Measurements from ENCODE around the gene DAAM1. TPM values are rescaled to one million over a fixed set of nuclear protein-coding genes. Genes with fewer than 3 reads are reported as not detected.

DAAM1 gene
- polyA plus RNA-seq, 1 experiment, result 4.7 TPM

- DNase-seq (ENCODE audit: low read depth), result no peak
- ChIA-PET POLR2A (no interaction called here), CTCF (no interaction called here)
These were observed 25.2 kb downstream of the DAAM1 start for GRCh38 chr14:59213368-59214315.

GRCh38 chr14:59214702-59215302, 26.3 kb downstream of the DAAM1 start:
- POLR2A ChIA-PET, result no interaction called here
- CTCF ChIA-PET, result interaction anchor here (0.9 to 1.0 kb wide), 2 partner anchors 10 to 127 kb away, joined by 3 read pairs; no protein-coding TSS in a partner anchor

More at GRCh38 chr14:59213368-59214315, 25.2 kb downstream of the DAAM1 start:
- no peaks in the 10 kb centered on the region for H3K27me3 ChIP-seq (ENCODE audit: control insufficient read depth, insufficient read depth, low read length)
- H3K36me3 ChIP-seq (ENCODE audit: control insufficient read depth, insufficient read depth, low read length), result no peaks in the 10 kb centered on the region
- TF ChIP-seq, protein P1, sequence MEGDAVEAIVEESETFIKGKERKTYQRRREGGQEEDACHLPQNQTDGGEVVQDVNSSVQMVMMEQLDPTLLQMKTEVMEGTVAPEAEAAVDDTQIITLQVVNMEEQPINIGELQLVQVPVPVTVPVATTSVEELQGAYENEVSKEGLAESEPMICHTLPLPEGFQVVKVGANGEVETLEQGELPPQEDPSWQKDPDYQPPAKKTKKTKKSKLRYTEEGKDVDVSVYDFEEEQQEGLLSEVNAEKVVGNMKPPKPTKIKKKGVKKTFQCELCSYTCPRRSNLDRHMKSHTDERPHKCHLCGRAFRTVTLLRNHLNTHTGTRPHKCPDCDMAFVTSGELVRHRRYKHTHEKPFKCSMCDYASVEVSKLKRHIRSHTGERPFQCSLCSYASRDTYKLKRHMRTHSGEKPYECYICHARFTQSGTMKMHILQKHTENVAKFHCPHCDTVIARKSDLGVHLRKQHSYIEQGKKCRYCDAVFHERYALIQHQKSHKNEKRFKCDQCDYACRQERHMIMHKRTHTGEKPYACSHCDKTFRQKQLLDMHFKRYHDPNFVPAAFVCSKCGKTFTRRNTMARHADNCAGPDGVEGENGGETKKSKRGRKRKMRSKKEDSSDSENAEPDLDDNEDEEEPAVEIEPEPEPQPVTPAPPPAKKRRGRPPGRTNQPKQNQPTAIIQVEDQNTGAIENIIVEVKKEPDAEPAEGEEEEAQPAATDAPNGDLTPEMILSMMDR (IDR thresholded peaks at IDR 0.05; ENCODE audit: insufficient read depth, low read depth, low read length), result no peak
- H3K4me3 ChIP-seq (ENCODE audit: low read depth, low read length), result no peak overlapping the region

GRCh38 chr14:59215322-59215721, 26.9 kb downstream of the DAAM1 start:
- peak; percentile 24 for DNase-seq (ENCODE audit: low read depth)
- TF ChIP-seq, protein P1 (IDR thresholded peaks at IDR 0.05; ENCODE audit: insufficient read depth, low read depth, low read length), result no peak
- CTCF ChIA-PET, result interaction anchor here (0.9 to 1.0 kb wide), 2 partner anchors 10 to 127 kb away, joined by 3 read pairs; no protein-coding TSS in a partner anchor
- no peaks in the 10 kb centered on the region for H3K27me3 ChIP-seq (ENCODE audit: control insufficient read depth, insufficient read depth, low read length)
- no peak overlapping the region for H3K4me3 ChIP-seq (ENCODE audit: low read depth, low read length)
- POLR2A ChIA-PET, result no interaction called here
- no peaks in the 10 kb centered on the region for H3K36me3 ChIP-seq (ENCODE audit: control insufficient read depth, insufficient read depth, low read length)

More at GRCh38 chr14:59214702-59215302, 26.3 kb downstream of the DAAM1 start:
- TF ChIP-seq, protein P1 (IDR thresholded peaks at IDR 0.05; ENCODE audit: insufficient read depth, low read depth, low read length), result no peak
- no peaks in the 10 kb centered on the region for H3K36me3 ChIP-seq (ENCODE audit: control insufficient read depth, insufficient read depth, low read length)
- DNase-seq (ENCODE audit: low read depth), result no peak
- no peaks in the 10 kb centered on the region for H3K27me3 ChIP-seq (ENCODE audit: control insufficient read depth, insufficient read depth, low read length)
- H3K4me3 ChIP-seq (ENCODE audit: low read depth, low read length), result no peak overlapping the region

DNA sequence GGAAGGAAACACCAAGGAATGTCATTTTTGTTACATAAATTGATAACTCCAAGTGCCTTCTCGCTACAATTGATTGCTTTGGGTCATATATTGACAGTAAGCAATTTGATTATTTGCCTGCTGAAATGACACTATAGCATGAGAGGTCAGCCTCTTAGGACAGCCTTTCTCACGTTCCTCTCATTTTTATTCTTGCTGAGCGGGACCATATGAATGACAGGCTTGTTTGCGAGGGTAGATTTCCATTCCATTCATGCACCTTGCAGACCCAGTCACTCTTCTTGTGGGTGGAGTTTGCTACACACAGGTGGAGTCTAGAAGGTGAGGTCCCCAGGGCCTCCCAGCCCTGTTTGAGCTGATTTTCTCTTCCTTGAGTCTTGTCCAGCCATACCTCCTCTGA, 27.3 kb downstream of the DAAM1 start:
- Histone ChIP-seq H3K27me3 (ENCODE audit: control insufficient read depth, insufficient read depth, low read length) (no peaks in the 10 kb centered on the region), H3K36me3 (ENCODE audit: control insufficient read depth, insufficient read depth, low read length) (no peaks in the 10 kb centered on the region), H3K4me3 (ENCODE audit: low read depth, low read length) (no peak overlapping the region)
- TF ChIP-seq, protein P1 (IDR thresholded peaks at IDR 0.05; ENCODE audit: insufficient read depth, low read depth, low read length), result no peak
- CTCF ChIA-PET, result no interaction called here
- POLR2A ChIA-PET, result no interaction called here
- DNase-seq (ENCODE audit: low read depth), result no peak

- ChIA-PET CTCF (no interaction called here), POLR2A (no interaction called here)
- Histone ChIP-seq H3K27me3 (ENCODE audit: control insufficient read depth, insufficient read depth, low read length) (no peaks in the 10 kb centered on the region), H3K36me3 (ENCODE audit: control insufficient read depth, insufficient read depth, low read length) (no peaks in the 10 kb centered on the region), H3K4me3 (ENCODE audit: low read depth, low read length) (no peak overlapping the region)
- DNase-seq (ENCODE audit: low read depth), result no peak
- TF ChIP-seq, protein P1 (IDR thresholded peaks at IDR 0.05; ENCODE audit: insufficient read depth, low read depth, low read length), result no peak
These were observed 28.5 kb downstream of the DAAM1 start for GRCh38 chr14:59217011-59217410.

All from BJ (cell line).